ENCODE results near the gene MINDY2.
"Not testable (repeated sequence)": the region's sequence is repeated elsewhere in the genome, so short reads cannot be mapped to it uniquely, and the experiment has no call there.

Gene MINDY2

GRCh38 chr15:58877999-58878825 lies 107.1 kb downstream of the MINDY2 start:
- DNase-seq (ENCODE audit: low read depth, low spot score) = no peak

DNA sequence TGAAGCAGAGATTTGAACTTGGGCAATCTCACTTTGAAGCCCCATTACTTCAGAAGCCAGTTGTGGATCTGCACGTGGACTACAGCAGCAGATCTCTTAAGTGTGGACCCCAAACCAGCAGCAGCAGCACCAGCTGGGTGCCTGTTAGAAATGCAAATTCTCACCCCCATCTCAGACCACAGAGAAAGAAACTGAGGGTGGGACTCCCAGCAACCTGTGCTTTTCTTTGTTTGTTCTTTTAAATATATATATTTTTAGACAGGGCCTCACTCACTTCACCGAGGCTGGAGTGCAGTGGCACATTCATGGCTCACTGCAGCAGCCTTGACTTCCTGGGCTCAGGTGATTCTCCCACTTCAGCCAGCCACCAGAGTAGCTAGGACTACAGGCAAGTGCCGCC lies 109.2 kb downstream of the MINDY2 start:
- no peak for DNase-seq (ENCODE audit: low read depth, low spot score)

GRCh38 chr15:58882243-58882642 lies 111.1 kb downstream of the MINDY2 start:
- no peak for DNase-seq (ENCODE audit: low read depth, low spot score)

DNA sequence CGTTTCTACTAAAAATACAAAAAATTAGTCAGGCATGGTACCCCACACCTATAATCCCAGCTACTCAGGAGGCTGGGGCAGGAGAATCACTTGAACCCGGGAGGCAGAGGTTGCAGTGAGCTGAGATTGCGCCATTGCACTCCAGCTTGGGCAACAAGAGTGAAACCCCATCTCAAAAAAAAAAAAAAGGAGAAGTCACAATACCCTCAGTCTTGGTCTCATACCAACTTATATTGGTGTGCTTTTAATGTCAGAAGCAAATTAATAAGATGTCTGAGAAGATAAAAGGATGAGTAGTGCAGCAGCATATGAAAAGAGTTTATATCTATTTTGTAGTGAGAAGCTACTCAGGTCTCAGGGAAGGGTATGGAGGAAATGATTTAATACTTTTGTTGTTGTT lies 112.8 kb downstream of the MINDY2 start:
- DNase-seq (ENCODE audit: low read depth, low spot score) = not testable (repeated sequence)

GRCh38 chr15:58886921-58887320 lies 115.8 kb downstream of the MINDY2 start:
- DNase-seq (ENCODE audit: low read depth, low spot score) = no peak

DNA sequence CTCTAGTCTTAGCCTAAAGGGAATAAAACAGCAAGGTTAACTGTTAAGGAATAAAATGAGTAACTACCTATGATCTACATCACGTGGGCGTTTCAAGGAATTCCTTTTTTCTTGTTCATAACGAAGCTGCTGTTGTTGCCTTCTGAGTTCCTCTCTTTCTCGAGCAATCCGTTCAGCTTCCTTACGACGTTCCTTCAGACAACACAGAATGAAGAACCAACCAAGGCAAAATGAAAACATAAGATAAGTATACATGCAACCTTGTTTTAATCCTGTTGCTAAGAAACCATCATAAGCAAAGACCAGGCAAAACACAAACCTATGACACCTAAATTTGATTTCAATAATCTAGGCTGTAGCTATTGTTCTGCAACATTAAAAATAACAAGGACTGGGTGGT lies 118.3 kb downstream of the MINDY2 start:
- DNase-seq (ENCODE audit: low read depth, low spot score) = no peak

- DNase-seq (ENCODE audit: low read depth, low spot score) = no peak
These were observed 127.1 kb downstream of the MINDY2 start for GRCh38 chr15:58898150-58898680.

- DNase-seq (ENCODE audit: low read depth, low spot score) = no peak
These were observed 129.5 kb downstream of the MINDY2 start for GRCh38 chr15:58900631-58901030.

DNA sequence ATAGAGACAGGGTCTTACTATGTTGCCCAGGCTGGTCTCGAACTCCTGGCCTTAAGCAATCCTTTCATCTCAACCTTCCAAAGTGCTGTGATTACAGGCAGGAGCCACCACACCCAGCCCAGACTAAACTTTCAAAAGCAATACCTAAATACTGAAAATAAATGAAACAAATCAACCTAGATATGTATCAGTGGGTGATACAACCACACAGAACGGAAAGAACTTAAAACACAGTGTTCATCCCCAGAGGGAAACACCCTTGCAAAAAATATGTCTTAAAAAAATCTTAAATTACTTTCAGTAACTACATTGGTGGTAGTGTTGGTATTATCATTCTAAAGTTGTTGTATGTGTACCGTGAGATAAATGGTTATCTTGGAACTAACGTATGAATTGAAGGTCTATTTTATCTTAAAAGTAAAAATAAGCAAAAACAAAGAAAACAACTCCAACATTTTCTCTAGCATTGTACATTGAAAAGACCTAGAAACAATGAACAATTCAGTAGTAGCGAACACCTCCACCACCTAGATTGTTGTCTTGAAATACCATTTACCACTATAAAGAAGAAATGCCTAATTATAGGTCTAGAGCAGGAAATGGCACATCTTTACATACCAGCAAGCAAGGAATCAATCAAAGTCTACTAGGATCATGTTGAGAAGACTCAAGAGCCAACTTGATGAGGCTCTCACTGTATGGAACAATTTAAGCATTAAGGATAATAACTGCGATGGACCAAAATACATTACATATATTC lies 137.6 kb downstream of the MINDY2 start:
- no peak for DNase-seq (ENCODE audit: low read depth, low spot score)

GRCh38 chr15:58909616-58910015 lies 138.5 kb downstream of the MINDY2 start:
- DNase-seq (ENCODE audit: low read depth, low spot score) = peak; percentile 54

- no peak for DNase-seq (ENCODE audit: low read depth, low spot score)
These were observed 139.4 kb downstream of the MINDY2 start for GRCh38 chr15:58910456-58910855.

Data from astrocyte of the hippocampus (primary cell).